ENCODE data around the gene TEN1. TPM values are rescaled to one million over a fixed set of nuclear protein-coding genes. Genes with fewer than 3 reads are reported as not detected.

The TEN1 gene
- total and polyA plus RNA-seq, 2 of the 13 experiments (the other 11 are each of a cell fraction or from before 2014, with no cell fraction given): 18.0 to 21.3 TPM

DNA sequence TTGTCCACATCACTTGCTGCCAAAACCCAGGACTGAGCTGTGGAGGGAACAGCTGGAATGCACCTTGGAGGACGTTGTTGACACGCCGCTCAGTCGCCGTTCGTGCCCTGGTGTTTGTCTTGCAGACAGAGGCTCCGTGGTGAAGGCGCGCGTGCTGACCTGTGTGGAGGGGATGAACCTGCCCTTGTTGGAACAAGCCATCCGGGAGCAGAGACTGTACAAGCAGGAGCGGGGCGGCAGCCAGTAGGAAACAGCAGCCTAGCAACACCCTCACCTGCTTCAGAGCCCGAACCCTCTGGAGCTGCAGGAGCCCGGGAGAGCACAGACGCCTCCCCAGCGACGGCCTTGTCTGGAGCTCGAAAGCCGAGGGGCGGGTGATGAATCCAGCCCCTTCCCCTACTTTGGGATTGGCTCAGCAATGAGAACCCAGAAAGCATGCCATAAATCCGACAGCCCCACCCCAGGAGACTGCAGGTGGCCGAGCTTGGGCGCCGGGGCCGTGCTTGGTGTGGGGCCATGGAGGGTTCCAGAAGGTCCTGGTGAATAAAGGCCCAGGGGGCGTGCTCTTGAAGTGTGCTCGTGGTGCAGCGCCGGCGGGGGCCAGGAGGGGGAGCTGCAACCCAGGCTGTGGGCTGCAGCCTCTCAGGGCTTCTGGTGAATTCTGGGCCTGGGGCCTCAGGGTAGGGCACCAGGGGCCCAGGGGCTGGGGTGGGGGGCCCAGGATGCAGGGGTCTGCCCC is 21.1 kb downstream of the TEN1 start (continued):
- TF ChIP-seq TFAP4 (IDR thresholded peaks at IDR 0.05; ENCODE audit: borderline replicate concordance, low read depth) (peak; percentile 81; the same call in 1 of the 2 replicates), NCOA2 (CRISPR knock-in tag; IDR thresholded peaks at IDR 0.05) (no peak), ZNF407 (CRISPR knock-in tag; IDR thresholded peaks at IDR 0.05; ENCODE audit: not compliant biosample characterization) (peak; percentile 83), RBM39 (IDR thresholded peaks at IDR 0.05; ENCODE audit: low read depth, low read length, poor library complexity, severe bottlenecking) (peak; percentile 74), CTCF (CRISPR knock-in tag; IDR thresholded peaks at IDR 0.05) (peak; percentile 92), SKIL (CRISPR knock-in tag; IDR thresholded peaks at IDR 0.05; ENCODE audit: borderline replicate concordance) (peak; percentile 80), ZNF512B (CRISPR knock-in tag; IDR thresholded peaks at IDR 0.05; ENCODE audit: borderline replicate concordance) (peak; percentile 98), ZNF761 (CRISPR knock-in tag; conservative IDR thresholded peaks at IDR 0.05) (no peak), ZNF546 (CRISPR knock-in tag; conservative IDR thresholded peaks at IDR 0.05) (peak; percentile 64; the same call in 1 of the 2 replicates)

Data from HepG2 (cell line).